ENCODE results near the gene OSBPL8.
A peak's percentile ranks its signal among the peaks of the same experiment; 100 is the strongest.
"Not testable (repeated sequence)": the region's sequence is repeated elsewhere in the genome, so short reads cannot be mapped to it uniquely, and the experiment has no call there.

Gene OSBPL8

GRCh38 chr12:76480796-76481195 is 78.8 kb downstream of the OSBPL8 start:
- H3K4me3 ChIP-seq (ENCODE audit: low read depth, low read length) = no peak overlapping the region
- no peak for DNase-seq (ENCODE audit: low read depth)
- no peak for TF ChIP-seq CTCF (IDR thresholded peaks at IDR 0.05; ENCODE audit: low read depth, low read length, missing control alignments)

- no peak for DNase-seq (ENCODE audit: low read depth)
- no peak for TF ChIP-seq CTCF (IDR thresholded peaks at IDR 0.05; ENCODE audit: low read depth, low read length, missing control alignments)
- no peak overlapping the region for H3K4me3 ChIP-seq (ENCODE audit: low read depth, low read length)
These were observed 81.5 kb downstream of the OSBPL8 start for GRCh38 chr12:76478045-76478444.

- H3K4me3 ChIP-seq (ENCODE audit: low read depth, low read length); DNase-seq (ENCODE audit: low read depth): not testable (repeated sequence)
These were observed 86.7 kb downstream of the OSBPL8 start for GRCh38 chr12:76472862-76473261.

GRCh38 chr12:76471579-76471978 is 88.0 kb downstream of the OSBPL8 start:
- TF ChIP-seq CTCF (IDR thresholded peaks at IDR 0.05; ENCODE audit: low read depth, low read length, missing control alignments) = no peak
- no peak for DNase-seq (ENCODE audit: low read depth)
- H3K4me3 ChIP-seq (ENCODE audit: low read depth, low read length) = no peak overlapping the region

- DNase-seq (ENCODE audit: low read depth) = peak; percentile 7
- TF ChIP-seq CTCF (IDR thresholded peaks at IDR 0.05; ENCODE audit: low read depth, low read length, missing control alignments) = no peak
- no peak overlapping the region for H3K4me3 ChIP-seq (ENCODE audit: low read depth, low read length)
These were observed 89.3 kb downstream of the OSBPL8 start for GRCh38 chr12:76470028-76470939.

GRCh38 chr12:76464631-76465166 is 94.9 kb downstream of the OSBPL8 start:
- no peak for TF ChIP-seq CTCF (IDR thresholded peaks at IDR 0.05; ENCODE audit: low read depth, low read length, missing control alignments)
- H3K4me3 ChIP-seq (ENCODE audit: low read depth, low read length) = no peak overlapping the region
- DNase-seq (ENCODE audit: low read depth) = no peak

GRCh38 chr12:76462668-76463224 is 96.8 kb downstream of the OSBPL8 start:
- H3K4me3 ChIP-seq (ENCODE audit: low read depth, low read length) = no peak overlapping the region
- no peak for DNase-seq (ENCODE audit: low read depth)
- TF ChIP-seq CTCF (IDR thresholded peaks at IDR 0.05; ENCODE audit: low read depth, low read length, missing control alignments) = no peak

Data from GM12864 (cell line).